Superior temporal gyrus (tissue), 1 donor: ENCODE measurements around the gene LRRC14B.

ENCODE experiments used
- DNase-seq: peaks from one replicate; pipeline ENCODE4 v3.0.0-alpha.2; 2016; ENCODE audit errors: extremely low spot score

Gene LRRC14B

DNA sequence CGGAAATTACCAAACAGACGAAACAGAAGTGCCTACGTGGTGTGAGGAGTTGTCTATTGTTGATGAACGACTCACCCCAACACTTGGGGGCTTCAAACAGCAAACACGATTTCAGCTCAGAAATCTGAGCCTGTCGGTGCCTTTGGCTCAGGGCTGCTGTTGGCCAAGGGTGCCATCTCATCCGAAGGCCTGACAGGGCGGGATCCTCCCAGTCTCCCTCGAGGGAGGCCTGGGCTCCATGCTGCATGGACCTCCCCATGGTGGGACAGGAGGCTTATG is 1.3 kb downstream of the LRRC14B start:
- no peak for DNase-seq

DNA sequence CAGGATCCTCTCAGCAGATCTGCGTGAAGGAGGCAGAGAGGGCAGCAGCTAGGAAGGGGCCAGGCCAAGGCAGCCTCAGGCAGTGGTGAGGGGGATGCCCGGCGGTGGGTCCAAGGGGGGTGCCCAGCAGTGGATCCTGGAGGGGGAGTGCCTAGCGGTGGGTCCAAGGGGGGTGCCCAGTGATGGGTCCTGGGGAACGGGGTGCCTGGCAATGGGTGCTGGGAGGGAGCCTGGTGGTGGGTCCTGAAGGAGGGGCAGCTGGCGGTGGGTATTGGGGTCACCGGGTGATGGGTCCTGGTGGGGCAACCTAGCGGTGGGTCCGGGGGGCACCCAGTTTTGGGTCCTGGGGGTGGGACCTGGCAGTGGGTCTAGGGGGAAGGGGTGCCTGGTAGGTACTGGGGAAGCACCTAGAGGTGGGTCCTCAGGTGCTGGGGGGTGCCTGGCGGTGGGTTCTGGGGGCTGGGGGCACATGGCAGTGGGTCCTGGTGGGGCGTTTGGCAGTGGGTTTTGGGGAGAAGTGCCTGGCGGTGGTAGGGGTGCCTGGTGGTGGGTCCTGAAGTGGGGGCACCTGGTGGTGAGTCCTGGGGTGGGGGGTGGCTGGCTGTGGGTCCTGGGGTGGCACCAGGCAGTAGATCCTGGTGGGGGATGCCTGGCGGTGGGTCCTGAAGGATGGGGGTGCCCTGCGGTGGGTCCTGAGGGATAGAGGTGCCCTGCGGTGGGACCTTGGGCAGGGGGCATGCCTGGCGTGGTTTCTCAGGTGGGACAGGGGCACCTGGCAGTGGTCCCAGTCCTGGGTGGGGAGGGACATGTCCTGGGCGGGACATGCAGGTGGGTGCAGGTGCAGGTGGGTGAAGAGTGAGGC is 1.9 kb downstream of the LRRC14B start:
- DNase-seq: no peak

- DNase-seq: no peak
Observed at GRCh38 chr5:194102-194501, 2.8 kb downstream of the LRRC14B start.

DNA sequence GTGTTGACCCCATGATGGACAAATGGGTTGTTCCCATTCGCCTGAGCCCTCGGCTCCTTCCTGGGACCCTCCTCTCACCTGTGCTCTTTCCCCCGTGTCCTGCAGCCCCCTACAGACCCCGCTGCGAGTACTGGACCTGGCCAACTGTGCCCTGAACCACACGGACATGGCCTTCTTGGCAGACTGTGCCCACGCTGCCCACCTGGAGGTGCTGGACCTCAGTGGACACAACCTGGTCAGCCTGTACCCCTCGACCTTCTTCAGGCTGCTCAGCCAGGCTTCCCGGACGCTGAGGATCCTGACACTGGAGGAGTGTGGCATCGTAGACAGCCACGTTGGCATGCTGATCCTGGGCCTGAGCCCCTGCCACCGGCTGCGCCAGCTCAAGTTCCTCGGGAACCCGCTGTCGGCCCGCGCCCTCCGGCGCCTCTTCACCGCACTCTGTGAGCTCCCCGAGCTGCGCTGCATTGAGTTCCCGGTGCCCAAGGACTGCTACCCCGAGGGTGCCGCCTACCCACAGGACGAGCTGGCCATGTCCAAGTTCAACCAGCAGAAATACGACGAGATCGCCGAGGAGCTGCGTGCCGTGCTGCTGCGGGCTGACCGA is 3.4 kb downstream of the LRRC14B start:
- no peak for DNase-seq

- DNase-seq: no peak
Observed at GRCh38 chr5:195401-196160, 4.3 kb downstream of the LRRC14B start.

GRCh38 chr5:196350-196749 is 5.1 kb downstream of the LRRC14B start:
- no peak for DNase-seq

- peak; percentile 31 for DNase-seq
Observed at GRCh38 chr5:197031-197430, 5.7 kb downstream of the LRRC14B start.

- DNase-seq: no peak
Observed at GRCh38 chr5:197892-198489, 6.7 kb downstream of the LRRC14B start.

DNA sequence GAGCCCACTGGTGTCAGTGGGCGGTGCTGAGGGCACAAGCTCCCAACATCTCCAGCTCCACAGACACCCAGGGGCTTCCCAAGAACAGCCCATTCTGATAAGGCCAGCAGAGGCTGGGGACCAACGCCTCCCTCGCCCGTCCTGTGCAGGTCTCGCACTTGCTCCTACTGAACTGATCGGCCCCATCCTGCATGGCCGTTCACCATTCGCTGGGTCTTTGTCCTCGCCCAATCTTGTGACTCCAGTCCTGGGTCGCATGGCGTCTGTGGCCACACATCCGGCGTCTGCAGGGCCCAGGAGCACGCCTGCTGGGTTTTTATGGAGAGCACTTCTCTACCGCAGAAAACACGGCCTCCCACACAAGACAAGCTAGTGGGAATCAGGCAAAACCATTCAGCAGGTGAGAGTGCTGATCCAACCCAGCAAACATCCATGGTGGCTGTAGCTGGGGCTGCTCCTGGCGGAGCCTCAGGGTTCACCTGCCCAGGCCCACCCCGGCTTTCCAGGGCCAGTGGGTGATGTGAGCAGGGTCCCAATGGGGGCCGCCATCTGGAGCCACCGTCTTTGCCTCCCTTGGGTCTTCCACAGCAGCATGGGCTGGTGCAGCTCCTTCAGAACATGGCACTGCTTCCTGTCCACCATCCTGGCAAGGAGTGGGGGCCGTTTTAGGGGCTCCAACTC is 7.4 kb downstream of the LRRC14B start:
- DNase-seq: no peak

GRCh38 chr5:199197-199949 is 8.1 kb downstream of the LRRC14B start:
- DNase-seq: no peak

GRCh38 chr5:199950-200645 is 8.8 kb downstream of the LRRC14B start:
- DNase-seq: no peak

- DNase-seq: no peak
Observed at GRCh38 chr5:200985-201384, 9.7 kb downstream of the LRRC14B start.

DNA sequence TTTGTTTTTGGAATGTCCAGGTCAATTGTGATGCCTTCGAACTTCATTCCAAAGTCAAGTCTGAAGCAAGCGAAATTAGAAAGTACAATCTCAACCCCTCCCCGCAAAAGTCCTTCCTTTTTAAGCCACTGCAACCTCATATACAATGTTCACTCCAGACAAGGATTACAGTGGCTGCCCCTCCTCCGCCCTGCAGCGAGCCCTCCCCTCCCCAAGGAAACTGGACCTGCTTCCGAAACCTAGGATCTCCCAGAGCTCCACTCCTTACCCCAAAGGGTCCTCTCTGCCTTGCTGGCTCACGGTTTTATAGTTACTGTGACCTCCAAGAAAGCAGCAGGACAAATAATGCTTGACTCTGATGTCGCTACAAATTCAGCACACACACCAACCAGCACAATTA is 10.4 kb downstream of the LRRC14B start:
- no peak for DNase-seq

GRCh38 chr5:203246-203930 is 12.1 kb downstream of the LRRC14B start:
- no peak for DNase-seq

DNA sequence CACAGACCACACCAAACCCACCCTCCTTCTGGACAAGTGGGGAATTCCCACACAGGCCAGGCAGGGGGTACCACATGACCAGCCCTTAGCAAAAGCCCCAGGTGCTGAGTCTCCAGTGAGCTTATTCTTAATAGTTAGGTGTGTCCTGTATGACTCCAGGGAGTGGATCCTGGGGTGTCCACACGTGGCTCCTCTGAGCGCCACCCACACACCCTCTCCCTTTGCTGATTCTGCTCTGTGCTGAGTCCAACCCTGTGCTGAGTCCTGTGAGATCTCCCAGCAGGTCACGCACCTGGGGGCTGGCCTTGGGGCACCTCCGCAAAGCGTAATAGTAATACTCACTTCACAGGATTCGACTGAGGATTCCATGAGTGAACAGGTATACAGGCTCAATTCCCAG is 12.7 kb downstream of the LRRC14B start:
- no peak for DNase-seq

DNA sequence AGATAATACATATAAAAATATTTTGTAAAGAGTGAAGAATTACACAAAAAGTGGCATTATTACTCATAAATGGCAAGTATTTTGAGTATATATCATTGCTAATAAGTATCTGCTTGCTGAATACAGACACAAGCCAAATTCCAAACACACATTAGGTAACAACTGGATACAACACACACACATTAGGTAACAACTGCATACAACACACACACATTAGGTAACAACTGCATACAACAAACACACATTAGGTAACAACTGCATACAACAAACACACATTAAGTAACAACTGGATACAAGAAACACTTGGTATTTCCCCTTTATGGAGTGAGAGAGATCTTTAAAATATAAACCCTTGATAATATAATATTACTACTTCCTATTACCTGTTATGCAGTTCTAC is 13.2 kb downstream of the LRRC14B start:
- no peak for DNase-seq

- no peak for DNase-seq
Observed at GRCh38 chr5:204966-205670, 13.8 kb downstream of the LRRC14B start.

DNA sequence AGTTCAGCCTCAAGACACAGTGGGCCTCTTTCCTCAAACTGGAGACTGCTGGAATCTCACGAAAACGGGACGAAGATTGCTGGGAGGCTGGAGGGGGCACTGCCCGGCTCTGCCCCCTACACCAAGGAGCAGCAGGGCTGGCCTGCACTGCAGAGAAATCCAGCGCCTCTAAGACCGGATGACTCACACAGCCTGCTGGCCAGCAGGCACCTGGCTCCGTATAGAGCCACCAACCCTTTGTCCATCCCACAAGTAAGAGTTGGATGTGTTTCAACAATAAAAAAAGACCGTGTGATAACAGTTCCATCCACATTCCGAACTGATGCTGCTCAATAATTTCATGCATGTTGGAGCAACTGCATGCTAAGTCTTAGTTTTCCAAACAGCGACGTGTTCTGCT is 15.1 kb downstream of the LRRC14B start:
- no peak for DNase-seq

DNA sequence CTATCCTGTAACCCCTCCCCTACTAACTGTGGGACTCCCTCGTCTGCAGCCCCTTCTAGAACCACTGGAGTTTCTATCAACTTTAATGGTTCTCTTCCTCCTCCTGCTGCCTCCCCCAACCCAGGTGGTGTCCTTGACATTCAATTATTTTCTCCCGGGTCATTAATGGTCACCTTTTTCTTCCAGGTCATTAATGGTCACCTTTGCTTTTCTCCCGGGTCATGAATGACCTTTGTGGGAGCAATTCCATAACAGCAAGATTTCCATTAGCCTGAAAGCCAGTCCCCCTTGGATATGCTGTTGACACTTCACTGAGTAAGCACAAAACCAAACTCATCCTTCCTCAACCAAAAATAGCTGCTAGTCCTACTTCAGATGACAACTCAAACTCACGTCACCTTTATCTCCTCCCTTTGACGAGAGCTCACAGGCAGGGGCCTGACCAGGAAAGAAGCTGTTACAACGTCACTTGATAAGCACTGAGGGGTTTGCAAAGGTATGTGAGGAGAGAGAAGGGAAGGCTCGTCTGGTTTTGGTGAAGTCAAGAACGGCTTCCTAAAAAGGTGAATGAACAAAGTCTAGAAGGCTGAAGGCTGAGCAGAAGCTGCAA is 15.7 kb downstream of the LRRC14B start:
- no peak for DNase-seq
